IMR-90 (cell line): Measurements from ENCODE around the gene UMOD. TPM values are rescaled to one million over a fixed set of nuclear protein-coding genes. Genes with fewer than 3 reads are reported as not detected.

Experiments
- ATAC-seq: fragments of 200-7000 bp; cut with Tn5 transposase; 2 replicates; pipeline ENCODE4 v1.9.1; 2020; ENCODE audit warnings: low read depth, mild to moderate bottlenecking, moderate library complexity
- BruUV-seq: library from RNA; stranded (reverse); fragments of 400-500 nt; replicated peaks from 2 replicates; lab custom pipeline; 2021; lab: Mats Ljungman, UMichigan
- CTCF ChIA-PET: fragments of 300-600 bp; formaldehyde crosslinking; extraction: SDS; loops from one replicate; lab custom pipeline; 2021; ENCODE audit warnings: antibody characterized with exemption; lab: Yijun Ruan, JAX
- POLR2A ChIA-PET: fragments of 300-600 bp; sonication (Branson Sonifier 250); formaldehyde crosslinking; loops from one replicate; lab custom pipeline; 2022; ENCODE audit warnings: antibody characterized with exemption; ENCODE audit not compliant: unreplicated experiment; lab: Charles Lee
- DNase-seq: peaks from one replicate; pipeline ENCODE4 v3.0.0; 2013
- H2AFZ ChIP-seq: replicated peaks from 2 replicates; pipeline ENCODE3; 2013; ENCODE audit warnings: low read length, mild to moderate bottlenecking; ENCODE audit not compliant: poor library complexity
- H2AK5ac ChIP-seq: 2 replicates; pipeline ENCODE4 v1.6.1; 2013; ENCODE audit warnings: low read depth, low read length, inconsistent platforms
- H2AK9ac ChIP-seq: replicated peaks from 2 replicates; pipeline ENCODE3; 2013; ENCODE audit warnings: mild to moderate bottlenecking, low read depth, low read length, moderate library complexity; ENCODE audit not compliant: poor library complexity
- H2BK120ac ChIP-seq: 2 replicates; pipeline ENCODE4 v1.6.1; 2013; ENCODE audit warnings: low read depth, low read length, inconsistent platforms
- H2BK15ac ChIP-seq: 3 replicates; pipeline ENCODE4 v1.6.1; 2013; ENCODE audit warnings: low read depth, low read length, inconsistent platforms
- H2BK20ac ChIP-seq: 2 replicates; pipeline ENCODE4 v1.6.1; 2013; ENCODE audit warnings: low read depth, mild to moderate bottlenecking, inconsistent platforms, low read length, moderate library complexity
- H2BK5ac ChIP-seq: 2 replicates; pipeline ENCODE4 v1.6.1; 2013; ENCODE audit warnings: mild to moderate bottlenecking, low read depth, low read length, inconsistent platforms; ENCODE audit not compliant: poor library complexity, severe bottlenecking
- H3K14ac ChIP-seq: replicated peaks from 2 replicates; pipeline ENCODE4 v1.6.1; 2013; ENCODE audit warnings: low read depth, low read length, inconsistent platforms
- H3K18ac ChIP-seq: 2 replicates; pipeline ENCODE4 v1.6.1; 2013; ENCODE audit warnings: low read depth, low read length, control low read depth
- H3K23ac ChIP-seq: 2 replicates; pipeline ENCODE4 v1.6.1; 2013; ENCODE audit warnings: low read depth, low read length, inconsistent platforms
- H3K27ac ChIP-seq: 2 replicates; pipeline ENCODE4 v1.5.1; 2013; ENCODE audit warnings: mild to moderate bottlenecking, control low read depth, low read length; ENCODE audit not compliant: insufficient read depth
- H3K27me3 ChIP-seq: 2 replicates; pipeline ENCODE4 v1.6.1; 2013; ENCODE audit warnings: low read length; ENCODE audit not compliant: control insufficient read depth, insufficient read depth
- H3K36me3 ChIP-seq: 2 replicates; pipeline ENCODE4 v1.6.1; 2013; ENCODE audit warnings: low read length, mixed read lengths; ENCODE audit not compliant: control insufficient read depth, insufficient read depth
- H3K4ac ChIP-seq: 2 replicates; pipeline ENCODE4 v1.6.1; 2013; ENCODE audit warnings: low read depth, low read length, inconsistent platforms
- H3K4me1 ChIP-seq: 2 replicates; pipeline ENCODE4 v1.6.1; 2013; ENCODE audit warnings: low read length, mixed read lengths; ENCODE audit not compliant: control insufficient read depth, insufficient read depth
- H3K4me2 ChIP-seq: 2 replicates; pipeline ENCODE4 v1.6.1; 2013; ENCODE audit warnings: low read depth, mild to moderate bottlenecking, control low read depth, low read length, moderate library complexity
- H3K4me3 ChIP-seq: 2 replicates; pipeline ENCODE4 v1.5.1; 2013; ENCODE audit warnings: low read depth, mild to moderate bottlenecking, control low read depth, low read length, moderate library complexity; ENCODE audit not compliant: insufficient read depth
- H3K56ac ChIP-seq: 2 replicates; pipeline ENCODE4 v1.6.1; 2013; ENCODE audit warnings: low read length, inconsistent platforms; ENCODE audit not compliant: insufficient read depth; ENCODE audit errors: extremely low read depth
- H3K79me1 ChIP-seq, 2 experiments: 2 replicates each; pipeline ENCODE4 v1.6.1; 2013; ENCODE audit warnings: low read length in 2 of 2, inconsistent platforms in 1 of 2, low read depth in 1 of 2
- H3K9ac ChIP-seq: 2 replicates; pipeline ENCODE4 v1.6.1; 2013; ENCODE audit warnings: low read depth, low read length, control low read depth
- H3K9me1 ChIP-seq: 2 replicates; pipeline ENCODE4 v1.6.1; 2013; ENCODE audit warnings: low read length, inconsistent platforms; ENCODE audit not compliant: insufficient read depth
- H3K9me3 ChIP-seq: 2 replicates; pipeline ENCODE4 v1.6.1; 2013; ENCODE audit warnings: low read length; ENCODE audit not compliant: control insufficient read depth, insufficient read depth
- H4K20me1 ChIP-seq: 2 replicates; pipeline ENCODE4 v1.6.1; 2013; ENCODE audit warnings: low read length, inconsistent platforms; ENCODE audit not compliant: insufficient read depth
- H4K5ac ChIP-seq: 2 replicates; pipeline ENCODE4 v1.6.1; 2013; ENCODE audit warnings: mild to moderate bottlenecking, low read depth, low read length, control low read depth
- H4K8ac ChIP-seq, 2 experiments: 2 replicates each; pipeline ENCODE4 v1.6.1; 2013; ENCODE audit warnings: low read depth in 2 of 2, low read length in 2 of 2, control low read depth in 1 of 2, inconsistent platforms in 1 of 2
- H4K91ac ChIP-seq: 2 replicates; pipeline ENCODE4 v1.6.1; 2013; ENCODE audit warnings: low read depth, low read length, inconsistent platforms; ENCODE audit not compliant: insufficient read depth
- BHLHE40 ChIP-seq: fragments of 150-350 bp; IDR thresholded peaks from 2 replicates; pipeline ENCODE4 v1.6.1; 2016; ENCODE audit warnings: mild to moderate bottlenecking, low read depth, low read length
- CEBPB ChIP-seq: IDR thresholded peaks from 2 replicates; pipeline ENCODE4 v1.6.1; 2012; ENCODE audit warnings: low read depth, low read length, improper control_type of control experiment
- CHD1 ChIP-seq: IDR thresholded peaks from 2 replicates; pipeline ENCODE4 v1.6.1; 2012; ENCODE audit warnings: low read depth, low read length, improper control_type of control experiment
- ELK1 ChIP-seq: fragments of 150-350 bp; IDR thresholded peaks from 2 replicates; pipeline ENCODE4 v1.6.1; 2016; ENCODE audit warnings: low read depth, mild to moderate bottlenecking, low read length, moderate library complexity, borderline replicate concordance
- FOS ChIP-seq: fragments of 150-350 bp; IDR thresholded peaks from 2 replicates; pipeline ENCODE4 v1.6.1; 2016; ENCODE audit warnings: low read depth, low read length
- MAFK ChIP-seq: IDR thresholded peaks from 2 replicates; pipeline ENCODE4 v1.6.1; 2012; ENCODE audit warnings: low read depth, low read length, improper control_type of control experiment
- MAZ ChIP-seq: IDR thresholded peaks from 2 replicates; pipeline ENCODE4 v1.6.1; 2012; ENCODE audit warnings: low read depth, mild to moderate bottlenecking, low read length, improper control_type of control experiment, moderate library complexity, borderline replicate concordance
- MXI1 ChIP-seq: IDR thresholded peaks from 2 replicates; pipeline ENCODE4 v1.6.1; 2012; ENCODE audit warnings: low read depth, mild to moderate bottlenecking, low read length, moderate library complexity, borderline replicate concordance
- NFE2L2 ChIP-seq: fragments of 150-350 bp; IDR thresholded peaks from 2 replicates; pipeline ENCODE4 v1.6.1; 2016; ENCODE audit warnings: low read depth, mild to moderate bottlenecking, low read length
- POLR2A ChIP-seq: IDR thresholded peaks from 2 replicates; pipeline ENCODE4 v1.6.1; 2012; ENCODE audit warnings: mild to moderate bottlenecking, low read depth, low read length
- RAD21 ChIP-seq: IDR thresholded peaks from 2 replicates; pipeline ENCODE4 v1.6.1; 2012; ENCODE audit warnings: low read length, improper control_type of control experiment
- RCOR1 ChIP-seq: IDR thresholded peaks from 2 replicates; pipeline ENCODE4 v1.6.1; 2012; ENCODE audit warnings: mild to moderate bottlenecking, low read length, improper control_type of control experiment; ENCODE audit not compliant: insufficient replicate concordance
- RFX5 ChIP-seq: IDR thresholded peaks from 2 replicates; pipeline ENCODE4 v1.8.0; 2012; ENCODE audit warnings: low read depth, mild to moderate bottlenecking, low read length, moderate library complexity
- SMC3 ChIP-seq: fragments of 150-350 bp; IDR thresholded peaks from 2 replicates; pipeline ENCODE4 v1.6.1; 2016; ENCODE audit warnings: low read depth, mild to moderate bottlenecking, antibody characterized with exemption, low read length, moderate library complexity
- USF2 ChIP-seq: fragments of 150-350 bp; IDR thresholded peaks from 2 replicates; pipeline ENCODE4 v1.6.1; 2017; ENCODE audit warnings: mild to moderate bottlenecking, antibody characterized with exemption, low read length, low read depth
- WGBS, 2 experiments: methylation state at CpG; one replicate each; pipeline versions ENCODE4 v1.1.5 to v1.1.7; 2013; ENCODE audit warnings: missing lambda C conversion rate in 2 of 2; ENCODE audit not compliant: insufficient read length in 1 of 2; ENCODE audit errors: extremely low coverage in 2 of 2; 5-methylcytosine and 5-hydroxymethylcytosine counted together
- dilution Hi-C: fragments of 300-500 bp; cut with HindIII; formaldehyde crosslinking; loops from one replicate; pipeline ENCODE4 v1.14.3; 2018; ENCODE audit warnings: low sequenced_read_pairs; ENCODE audit not compliant: unreplicated experiment
- in situ Hi-C: fragments of 300-500 bp; cut with MboI; formaldehyde crosslinking; loops from 3 replicates; pipeline ENCODE4 v1.14.3; 2019; ENCODE audit warnings: low sequenced_read_pairs, inconsistent platforms, mixed read lengths
- intact Hi-C: fragments of 100-400 bp; cut with micrococcal nuclease; formaldehyde crosslinking; loops from 2 replicates; pipeline ENCODE4 v1.10.0; 2022
- polyA plus RNA-seq, 3 experiments: library from polyadenylated mRNA; depleted of rRNA; stranded (reverse); fragments of >200 nt; gene quantifications; 2 replicates each; pipeline ENCODE4 v1.2.3, GENCODE V29; 2012; ENCODE audit warnings: low replicate concordance in 1 of 3
- total RNA-seq: library from RNA; depleted of rRNA; stranded (reverse); fragments of >200 nt; gene quantifications from 2 replicates; pipeline ENCODE4 v1.2.3, GENCODE V29; 2012
- TF ChIP-seq, protein P1 (sequence below): conservative IDR thresholded peaks from 2 replicates; pipeline ENCODE4 v1.5.1; 2012; ENCODE audit warnings: mild to moderate bottlenecking, low read depth, low read length, improper control_type of control experiment

Gene UMOD
- total and polyA plus RNA-seq, 2 of the 4 experiments (the other 2 are of a cell fraction) = not detected

- DNase-seq (no peak), ATAC-seq (no peak)
- H3K4me1 ChIP-seq = no peaks in the 10 kb centered on the region
- H3K18ac ChIP-seq = no peak overlapping the region
- no peak overlapping the region for H4K91ac ChIP-seq
- no peaks in the 10 kb centered on the region for H3K79me1 ChIP-seq
- no peak overlapping the region for H3K56ac ChIP-seq
- no peak overlapping the region for H3K4me2 ChIP-seq
- ChIA-PET POLR2A (no interaction called here), CTCF (no interaction called here)
- no peak overlapping the region for H3K4me3 ChIP-seq
- intact Hi-C loops = no loop called here
- no peak overlapping the region for H3K9ac ChIP-seq
- H3K23ac ChIP-seq = no peak overlapping the region
- H2BK120ac ChIP-seq = no peak overlapping the region
- no peak overlapping the region for H4K8ac ChIP-seq
- no TSS peak for BruUV-seq
- H3K9me1 ChIP-seq = no peaks in the 10 kb centered on the region
- H2BK15ac ChIP-seq = no peak overlapping the region
- H3K14ac ChIP-seq = no peak overlapping the region
- H2AK9ac ChIP-seq = no peak overlapping the region
- no peaks in the 10 kb centered on the region for H3K36me3 ChIP-seq
- dilution Hi-C loops = no loop called here
- in situ Hi-C loops = no loop called here
- no peak overlapping the region for H2BK5ac ChIP-seq
- H3K27me3 ChIP-seq = no peaks in the 10 kb centered on the region
- no peak overlapping the region for H2AK5ac ChIP-seq
- no peak overlapping the region for H4K5ac ChIP-seq
- TF ChIP-seq CEBPB (no peak), RCOR1 (no peak), SMC3 (no peak), POLR2A (no peak), USF2 (no peak), ELK1 (no peak), FOS (no peak), MXI1 (no peak), MAFK (no peak), RFX5 (no peak), BHLHE40 (no peak), MAZ (no peak), RAD21 (no peak), NFE2L2 (no peak), CHD1 (no peak)
- TF ChIP-seq, protein P1, sequence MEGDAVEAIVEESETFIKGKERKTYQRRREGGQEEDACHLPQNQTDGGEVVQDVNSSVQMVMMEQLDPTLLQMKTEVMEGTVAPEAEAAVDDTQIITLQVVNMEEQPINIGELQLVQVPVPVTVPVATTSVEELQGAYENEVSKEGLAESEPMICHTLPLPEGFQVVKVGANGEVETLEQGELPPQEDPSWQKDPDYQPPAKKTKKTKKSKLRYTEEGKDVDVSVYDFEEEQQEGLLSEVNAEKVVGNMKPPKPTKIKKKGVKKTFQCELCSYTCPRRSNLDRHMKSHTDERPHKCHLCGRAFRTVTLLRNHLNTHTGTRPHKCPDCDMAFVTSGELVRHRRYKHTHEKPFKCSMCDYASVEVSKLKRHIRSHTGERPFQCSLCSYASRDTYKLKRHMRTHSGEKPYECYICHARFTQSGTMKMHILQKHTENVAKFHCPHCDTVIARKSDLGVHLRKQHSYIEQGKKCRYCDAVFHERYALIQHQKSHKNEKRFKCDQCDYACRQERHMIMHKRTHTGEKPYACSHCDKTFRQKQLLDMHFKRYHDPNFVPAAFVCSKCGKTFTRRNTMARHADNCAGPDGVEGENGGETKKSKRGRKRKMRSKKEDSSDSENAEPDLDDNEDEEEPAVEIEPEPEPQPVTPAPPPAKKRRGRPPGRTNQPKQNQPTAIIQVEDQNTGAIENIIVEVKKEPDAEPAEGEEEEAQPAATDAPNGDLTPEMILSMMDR = no peak
- no peak overlapping the region for H2AFZ ChIP-seq
- no peak overlapping the region for H2BK20ac ChIP-seq
- no peak overlapping the region for H3K4ac ChIP-seq
- H3K9me3 ChIP-seq = peaks cover 16% of the 10 kb centered on the region; the same call in 1 of the 2 replicates
- H4K20me1 ChIP-seq = no peaks in the 10 kb centered on the region
- WGBS, 2 experiments = no CpG with 5 or more reads among the region's 8 CpGs
- H3K27ac ChIP-seq = no peak overlapping the region
These were observed 35.4 kb downstream of the UMOD start for GRCh38 chr16:20317117-20317516.
